Measurements from ENCODE around the gene GAS2. TPM values are rescaled to one million over a fixed set of nuclear protein-coding genes. Genes with fewer than 3 reads are reported as not detected.

GAS2 gene
- total RNA-seq, result 10 to 100 TPM in 2 of 3 donors, under 1 TPM in 1; 0.96 to 22.1 (median 10.2) TPM

DNA sequence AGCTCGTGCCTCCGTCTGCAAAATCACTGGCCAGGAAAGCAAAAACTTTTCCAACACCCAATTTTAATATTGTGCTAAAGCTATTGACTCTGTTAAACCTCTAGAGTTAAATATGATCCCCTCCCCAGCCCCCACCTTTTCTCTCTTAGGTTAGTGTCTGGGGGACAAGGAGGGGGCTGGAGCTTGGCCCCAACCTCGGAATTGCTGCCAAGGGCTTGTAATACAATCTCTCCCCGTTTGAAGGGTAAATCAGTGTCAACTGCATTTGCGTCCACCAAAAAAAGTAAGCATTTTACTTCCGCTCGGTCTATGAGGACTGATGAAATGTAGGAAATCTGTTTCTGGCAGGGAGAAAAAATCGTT is at the start of gene GAS2:
Gene GAS2, plus strand, starts transcription at position 287 of the 363 bp plus-strand sequence. CDS start 8,259 bp downstream, outside the sequence.
- peak within 1 kb of the TSS in 1 of 2 donors; percentile 35 for H3K27ac ChIP-seq
- no peaks in the 10 kb centered on the region for H3K36me3 ChIP-seq
- peaks cover 0 to 21% of the 10 kb centered on the region in 2 donors for H3K27me3 ChIP-seq
- peaks cover 0 to 6% of the 10 kb centered on the region in 2 donors for H3K4me1 ChIP-seq
- intact Hi-C loops (cut with DNase I; ENCODE audit: low total_unique reads), result no loop called here
- H3K4me3 ChIP-seq, result peak within 1 kb of the TSS; percentile 23 to 66 (median 51)
- H3K9me3 ChIP-seq, result no peaks in the 10 kb centered on the region
- no peak for DNase-seq (ENCODE audit: low spot score in 2 of 2)
- TF ChIP-seq, protein P1, sequence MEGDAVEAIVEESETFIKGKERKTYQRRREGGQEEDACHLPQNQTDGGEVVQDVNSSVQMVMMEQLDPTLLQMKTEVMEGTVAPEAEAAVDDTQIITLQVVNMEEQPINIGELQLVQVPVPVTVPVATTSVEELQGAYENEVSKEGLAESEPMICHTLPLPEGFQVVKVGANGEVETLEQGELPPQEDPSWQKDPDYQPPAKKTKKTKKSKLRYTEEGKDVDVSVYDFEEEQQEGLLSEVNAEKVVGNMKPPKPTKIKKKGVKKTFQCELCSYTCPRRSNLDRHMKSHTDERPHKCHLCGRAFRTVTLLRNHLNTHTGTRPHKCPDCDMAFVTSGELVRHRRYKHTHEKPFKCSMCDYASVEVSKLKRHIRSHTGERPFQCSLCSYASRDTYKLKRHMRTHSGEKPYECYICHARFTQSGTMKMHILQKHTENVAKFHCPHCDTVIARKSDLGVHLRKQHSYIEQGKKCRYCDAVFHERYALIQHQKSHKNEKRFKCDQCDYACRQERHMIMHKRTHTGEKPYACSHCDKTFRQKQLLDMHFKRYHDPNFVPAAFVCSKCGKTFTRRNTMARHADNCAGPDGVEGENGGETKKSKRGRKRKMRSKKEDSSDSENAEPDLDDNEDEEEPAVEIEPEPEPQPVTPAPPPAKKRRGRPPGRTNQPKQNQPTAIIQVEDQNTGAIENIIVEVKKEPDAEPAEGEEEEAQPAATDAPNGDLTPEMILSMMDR (IDR thresholded peaks at IDR 0.05), result no peak
- TF ChIP-seq POLR2A (IDR thresholded peaks at IDR 0.05), result no peak
- no peak for TF ChIP-seq POLR2AphosphoS5 (IDR thresholded peaks at IDR 0.05)

DNA sequence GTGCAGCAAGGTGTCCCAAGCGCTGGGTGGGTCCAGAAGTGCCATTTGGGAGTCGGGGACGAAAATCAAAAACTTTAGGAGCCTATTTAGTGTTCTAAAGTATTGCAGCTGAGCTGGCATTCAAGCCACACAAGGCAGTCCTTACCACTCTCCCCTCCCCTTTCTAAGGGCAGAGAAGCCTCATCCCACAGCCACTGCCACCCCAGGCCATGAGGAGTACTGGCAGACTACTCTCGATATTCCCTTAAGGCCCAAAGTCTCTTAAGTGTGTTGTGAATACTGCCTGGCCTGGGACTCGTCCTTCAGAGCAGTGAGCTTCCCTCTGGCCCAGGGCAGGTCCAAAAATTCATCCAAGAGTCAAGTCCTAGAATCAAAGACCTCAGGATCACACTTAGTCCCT is 48.5 kb upstream of the GAS2 start:
- H3K4me3 ChIP-seq, result no peak overlapping the region
- no peaks in the 10 kb centered on the region for H3K36me3 ChIP-seq
- intact Hi-C loops (cut with DNase I; ENCODE audit: low total_unique reads), result no loop called here
- no peaks in the 10 kb centered on the region for H3K9me3 ChIP-seq
- TF ChIP-seq POLR2AphosphoS5 (IDR thresholded peaks at IDR 0.05) (no peak), POLR2A (IDR thresholded peaks at IDR 0.05) (no peak)
- TF ChIP-seq, protein P1 (IDR thresholded peaks at IDR 0.05), result no peak
- DNase-seq (ENCODE audit: low spot score in 2 of 2), result no peak
- H3K27me3 ChIP-seq, result no peaks in the 10 kb centered on the region
- no peak overlapping the region for H3K27ac ChIP-seq
- H3K4me1 ChIP-seq, result no peaks in the 10 kb centered on the region

DNA sequence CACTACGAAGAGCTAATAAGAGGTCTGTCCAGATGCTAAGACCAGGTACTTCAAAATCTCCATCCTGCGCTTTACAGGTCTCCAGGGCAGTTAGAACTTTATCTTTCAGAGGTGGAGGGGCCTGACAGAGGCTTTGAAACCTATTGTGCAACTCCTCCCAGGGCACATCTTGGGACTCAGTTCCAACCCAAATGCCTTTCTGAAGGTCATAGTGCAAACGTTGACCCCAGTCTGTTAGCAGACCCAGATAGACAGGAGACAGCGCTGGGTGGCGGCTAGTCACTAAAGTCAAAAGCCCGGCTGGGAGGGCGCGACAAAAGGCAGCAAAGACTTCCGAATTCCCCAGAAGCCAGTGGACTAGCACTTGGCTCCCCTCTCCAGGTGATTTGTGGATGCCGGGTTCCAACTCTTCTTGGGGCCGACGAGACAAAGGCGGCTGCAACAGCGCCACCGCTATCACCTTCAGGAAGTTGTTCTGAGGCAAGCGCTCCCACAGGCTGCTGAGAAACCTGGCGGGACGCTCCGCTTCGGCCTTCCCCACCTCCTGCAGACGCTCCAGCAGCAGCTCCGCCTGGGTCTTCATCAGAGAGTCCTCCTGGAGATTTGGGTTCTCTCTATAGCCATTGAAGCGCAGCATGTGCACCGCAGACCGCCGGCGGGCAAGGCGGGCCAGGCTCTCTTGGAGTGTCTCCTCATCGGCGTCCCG is 41.5 kb upstream of the GAS2 start:
- intact Hi-C loops (cut with DNase I; ENCODE audit: low total_unique reads), result no loop called here
- DNase-seq (ENCODE audit: low spot score in 2 of 2), result peak; percentile 48 to 64

DNA sequence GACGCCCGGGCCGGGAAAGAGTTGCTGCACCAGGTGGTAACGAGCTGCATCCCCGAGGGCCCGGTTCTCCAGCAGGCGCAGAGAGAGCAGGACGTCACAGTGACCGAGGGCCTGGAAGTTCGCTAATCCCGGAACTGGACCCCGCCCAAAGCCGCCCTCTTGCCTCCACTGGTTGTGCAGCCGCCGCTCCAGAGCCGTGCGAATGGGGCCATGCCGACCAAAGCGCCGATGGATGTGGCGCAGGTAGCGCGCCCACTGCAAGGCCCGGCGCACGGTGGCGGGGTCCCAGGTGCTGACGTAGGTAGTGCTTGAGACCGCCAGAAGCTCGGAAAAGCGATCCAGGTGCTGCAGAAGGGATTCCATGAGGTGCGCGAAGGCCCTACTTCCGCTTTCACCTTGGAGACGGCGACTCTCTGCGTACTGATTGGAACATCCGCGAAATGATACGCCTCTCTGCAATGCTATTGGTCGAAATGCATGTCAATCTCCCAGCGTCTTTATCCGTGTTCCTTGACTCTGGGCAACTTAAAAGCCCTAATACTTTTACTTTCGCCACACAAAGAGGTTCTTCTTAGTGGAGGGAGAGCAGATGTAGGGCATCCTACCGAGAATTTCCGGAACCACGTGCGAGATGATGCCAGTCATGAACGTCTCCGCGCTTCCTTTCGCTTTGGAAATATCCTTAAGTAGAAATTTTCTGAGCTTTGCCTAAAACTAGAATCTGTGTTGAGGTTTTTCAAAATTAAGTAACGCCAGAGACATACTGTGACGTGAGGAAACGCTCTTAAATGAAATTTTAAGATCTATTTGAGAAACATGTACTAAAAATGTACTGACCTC is 40.7 kb upstream of the GAS2 start, which contains the start of gene FANCF:
Gene FANCF, minus strand, starts transcription at position 376 of the 840 bp plus-strand sequence. Its CDS starts 13 bp downstream, at position 363.
- TF ChIP-seq, protein P1 (IDR thresholded peaks at IDR 0.05), result no peak
- TF ChIP-seq POLR2AphosphoS5 (IDR thresholded peaks at IDR 0.05), result peak in 2 of 3 donors; percentile 69 to 70
- TF ChIP-seq POLR2A (IDR thresholded peaks at IDR 0.05), result no peak
- no peaks in the 10 kb centered on the region for H3K36me3 ChIP-seq
- peak within 1 kb of the TSS; percentile 90 to 93 (median 90) for H3K4me3 ChIP-seq
- peak within 1 kb of the TSS; percentile 92 to 94 for H3K27ac ChIP-seq
- no peaks in the 10 kb centered on the region for H3K27me3 ChIP-seq
- H3K9me3 ChIP-seq, result no peaks in the 10 kb centered on the region
- intact Hi-C loops (cut with DNase I; ENCODE audit: low total_unique reads), result no loop called here
- H3K4me1 ChIP-seq, result no peaks in the 10 kb centered on the region
- DNase-seq (ENCODE audit: low spot score in 2 of 2), result peak; percentile 92 to 96

More for the DNA sequence above, 41.5 kb upstream of the GAS2 start:
- no peak for TF ChIP-seq POLR2A (IDR thresholded peaks at IDR 0.05)
- TF ChIP-seq, protein P1 (IDR thresholded peaks at IDR 0.05), result peak in 2 of 3 donors; percentile 8 to 25
- Histone ChIP-seq H3K4me1 (no peaks in the 10 kb centered on the region), H3K27ac (peak overlapping the region; percentile 92 to 94), H3K27me3 (no peaks in the 10 kb centered on the region), H3K36me3 (no peaks in the 10 kb centered on the region), H3K9me3 (no peaks in the 10 kb centered on the region), H3K4me3 (peak overlapping the region; percentile 90 to 93 (median 90))
